GM21515 (cell line): ENCODE data around the gene DYRK1B.
"Not testable (repeated sequence)": the region's sequence is repeated elsewhere in the genome, so short reads cannot be mapped to it uniquely, and the experiment has no call there.

ENCODE experiments used
- ATAC-seq: cut with Tn5 transposase; IDR thresholded peaks from one replicate; pipeline ENCODE4 v1.9.1; 2021; ENCODE audit not compliant: unreplicated experiment

The DYRK1B gene

DNA sequence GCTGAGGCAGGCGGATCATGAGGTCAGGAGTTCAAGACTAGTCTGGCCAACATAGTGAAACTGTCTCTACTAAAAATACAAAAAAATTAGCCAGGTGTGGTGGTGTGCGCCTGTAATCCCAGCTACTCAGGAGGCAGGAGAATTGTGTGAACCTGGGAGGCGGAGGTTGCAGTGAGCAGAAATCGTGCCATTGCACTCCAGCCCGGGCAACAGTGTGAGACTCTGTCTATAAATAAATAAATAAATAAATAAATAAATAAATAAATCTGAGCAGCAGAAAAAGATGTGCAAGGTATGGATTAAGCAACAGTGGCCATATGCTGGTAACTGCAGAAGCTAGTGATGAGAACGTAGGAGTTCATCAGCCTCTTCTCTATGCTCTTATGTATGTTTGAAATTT lies 19.9 kb downstream of the DYRK1B start:
- ATAC-seq: not testable (repeated sequence)

GRCh38 chr19:39813264-39813993 lies 20.5 kb downstream of the DYRK1B start:
- ATAC-seq: no peak

DNA sequence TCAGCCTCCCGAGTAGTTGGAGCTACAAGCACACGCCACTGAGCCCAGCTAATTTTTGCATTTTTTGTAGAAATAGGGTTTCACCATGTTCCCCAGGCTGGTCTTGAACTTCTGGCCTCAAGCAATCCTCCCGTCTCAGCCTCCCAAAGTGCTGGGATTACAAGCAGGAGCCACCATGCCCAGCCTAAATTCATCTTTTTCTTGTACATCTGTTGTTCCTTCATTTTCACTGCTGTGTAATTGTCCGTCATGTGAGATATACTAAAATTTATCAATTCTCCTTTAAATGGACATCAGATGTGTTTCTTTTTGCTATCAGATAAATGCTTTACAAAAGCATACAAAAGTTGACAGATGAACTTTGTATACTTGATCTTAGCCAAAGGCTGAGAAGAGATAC lies 22.9 kb downstream of the DYRK1B start:
- no peak for ATAC-seq

GRCh38 chr19:39810424-39810823 lies 23.5 kb downstream of the DYRK1B start:
- ATAC-seq: no peak

- ATAC-seq: no peak
Measured at GRCh38 chr19:39809368-39809767, 24.6 kb downstream of the DYRK1B start.

DNA sequence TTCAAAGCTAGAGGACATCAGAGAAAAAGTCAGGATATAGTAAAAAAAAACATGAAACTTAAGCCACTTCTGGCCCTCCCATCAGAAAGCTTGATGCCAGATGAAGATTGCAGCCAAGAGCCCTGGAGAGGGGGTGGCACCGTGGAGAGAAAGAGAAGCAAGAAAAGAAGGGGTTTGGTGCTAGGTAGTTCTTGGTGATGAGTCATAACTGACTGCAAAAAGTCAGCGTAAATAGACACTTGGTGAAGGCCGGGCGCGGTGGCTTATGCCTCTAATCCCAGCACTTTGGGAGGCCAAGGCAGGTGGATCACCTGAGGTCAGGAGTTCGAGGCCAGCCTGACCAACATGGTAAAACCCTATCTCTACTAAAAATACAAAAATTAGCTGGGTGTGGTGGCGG lies 25.3 kb downstream of the DYRK1B start:
- not testable (repeated sequence) for ATAC-seq

- ATAC-seq: no peak
Measured at GRCh38 chr19:39807846-39808364, 26.1 kb downstream of the DYRK1B start.

- no peak for ATAC-seq
Measured at GRCh38 chr19:39805104-39805503, 28.9 kb downstream of the DYRK1B start.

- no peak for ATAC-seq
Measured at GRCh38 chr19:39802958-39803357, 31.0 kb downstream of the DYRK1B start.

GRCh38 chr19:39797083-39797482 lies 36.9 kb downstream of the DYRK1B start:
- ATAC-seq: no peak

DNA sequence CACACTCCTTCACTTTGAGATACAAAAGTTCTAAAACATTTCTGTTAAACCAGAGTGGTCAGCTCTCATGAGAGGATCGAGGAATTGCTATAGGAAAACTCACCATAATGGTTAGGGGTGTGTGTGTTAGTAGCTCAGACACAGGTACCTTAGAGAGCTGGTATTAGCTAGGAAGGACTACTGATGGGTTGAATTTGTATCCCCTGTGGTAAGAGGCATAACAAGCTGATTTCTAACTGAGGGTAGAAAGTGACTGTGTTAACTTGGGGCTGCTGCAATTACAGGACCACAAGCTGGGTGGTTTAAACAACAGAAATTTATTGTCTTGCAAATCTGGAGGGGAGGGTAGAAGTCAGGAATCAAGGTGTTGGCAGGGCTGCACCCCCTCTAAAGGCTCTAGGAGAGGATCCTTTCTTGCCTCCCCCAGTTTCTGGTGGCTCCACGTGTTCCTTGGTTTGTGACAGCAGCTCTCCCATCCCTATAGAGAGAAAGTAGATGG lies 37.9 kb downstream of the DYRK1B start:
- no peak for ATAC-seq

DNA sequence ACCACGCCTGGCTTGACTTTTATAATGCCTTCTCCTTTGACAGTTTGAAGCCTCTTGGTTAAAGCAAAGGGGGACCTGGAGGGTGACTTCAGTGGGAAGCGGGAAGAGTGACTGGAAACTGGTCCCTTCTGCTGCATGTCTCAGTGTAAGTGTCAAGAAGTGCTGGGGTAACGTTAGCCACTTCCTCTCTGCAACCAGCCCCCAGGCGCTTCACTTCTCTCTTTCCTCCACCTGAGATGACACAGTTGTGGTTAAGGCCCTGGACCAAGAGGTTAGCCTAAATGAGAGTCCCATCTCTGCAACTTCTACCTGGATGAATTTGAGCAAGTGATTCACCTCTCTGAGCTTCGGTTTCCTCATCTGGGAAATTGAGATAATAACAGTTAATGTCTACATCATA lies 39.0 kb downstream of the DYRK1B start:
- peak; percentile 55 for ATAC-seq

DNA sequence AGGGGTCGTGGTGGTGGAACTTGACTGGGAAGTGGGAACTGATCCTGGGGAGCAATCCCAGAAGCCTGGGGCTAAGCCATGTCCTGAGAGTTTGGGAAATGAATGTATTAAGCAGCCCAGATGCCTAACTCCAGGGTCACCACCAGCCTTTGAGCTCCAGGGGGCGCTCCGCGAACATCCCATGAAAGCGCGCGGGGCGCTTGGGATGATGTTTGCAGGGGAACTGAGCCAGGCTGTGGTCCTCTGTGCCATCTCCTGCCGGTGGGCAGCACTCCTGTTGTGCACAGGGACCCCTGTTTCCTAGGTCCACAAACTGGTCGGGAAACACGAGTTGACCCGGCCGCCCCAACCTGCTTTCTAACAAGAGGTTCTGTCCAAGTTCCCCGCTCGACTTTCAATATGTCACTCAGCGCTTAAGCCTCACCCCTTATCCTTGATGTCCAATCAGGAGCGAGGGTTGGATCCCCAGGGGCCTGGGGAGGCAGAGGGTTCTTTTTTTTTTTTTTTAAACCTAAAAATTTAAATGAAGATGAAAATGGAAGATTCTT lies 40.9 kb downstream of the DYRK1B start:
- ATAC-seq: no peak

GRCh38 chr19:39788244-39788643 lies 45.7 kb downstream of the DYRK1B start:
- no peak for ATAC-seq

DNA sequence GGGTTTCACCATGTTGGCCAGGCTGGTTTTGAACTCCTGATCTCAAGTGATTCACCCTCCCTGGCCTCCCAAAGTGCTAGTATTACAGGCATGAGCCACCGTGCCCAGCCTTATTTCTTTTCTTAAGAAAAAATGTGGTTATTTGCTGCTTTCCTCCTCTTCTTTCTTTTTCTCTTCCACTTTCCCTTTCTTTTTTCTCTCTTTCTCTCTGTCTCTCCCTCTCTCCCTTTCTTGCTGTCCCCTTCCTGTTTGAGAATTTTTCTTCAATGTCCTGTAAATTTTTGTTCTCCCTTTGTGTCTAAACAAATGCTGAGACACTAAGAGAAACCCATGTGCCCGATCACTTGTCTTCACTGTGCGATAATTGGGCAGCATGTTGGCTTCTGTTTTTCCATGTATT lies 53.1 kb downstream of the DYRK1B start:
- no peak for ATAC-seq

- no peak for ATAC-seq
Measured at GRCh38 chr19:39778763-39779162, 55.2 kb downstream of the DYRK1B start, which contains the start of gene LEUTX. LEUTX (plus strand) TSS chr19:39778854; CDS start chr19:39778921, 67 bp downstream.
